HepG2 (cell line): Measurements from ENCODE around the gene APBA1. TPM values are rescaled to one million over a fixed set of nuclear protein-coding genes. Genes with fewer than 3 reads are reported as not detected.

Experiments
- ATAC-seq: fragments of 200-7000 bp; cut with Tn5 transposase; 3 replicates; pipeline ENCODE4 v1.9.1; 2020; ENCODE audit warnings: mild to moderate bottlenecking, moderate library complexity
- BruUV-seq: library from RNA; stranded (reverse); fragments of 400-500 nt; replicated peaks from 2 replicates; lab custom pipeline; 2021; lab: Mats Ljungman, UMichigan
- CTCF ChIA-PET: fragments of 300-600 bp; formaldehyde crosslinking; extraction: SDS; loops from one replicate; lab custom pipeline; 2021; ENCODE audit warnings: low total read pairs, inconsistent platforms, low intra/inter-chr PET ratio; lab: Yijun Ruan, JAX
- POLR2A ChIA-PET: fragments of 350-600 bp; sonication (Branson Sonifier 250); formaldehyde crosslinking; loops from one replicate; lab custom pipeline; 2020; ENCODE audit warnings: antibody characterized with exemption, inconsistent platforms; lab: Yijun Ruan, JAX
- DNase-seq: peaks from one replicate; pipeline ENCODE4 v3.0.0-alpha.2; 2015; ENCODE audit warnings: low spot score
- FAIRE-seq: peaks from 3 replicates; lab custom pipeline; 2011; peaks lifted over from hg19 to GRCh38; lab: Jason Lieb, UNC
- H2AFZ ChIP-seq: one replicate; pipeline ENCODE4 v1.6.1; 2011; ENCODE audit warnings: low read length, inconsistent platforms
- H3K27ac ChIP-seq: fragments of 300-600 bp; 3 replicates; pipeline ENCODE4 v1.8.0; 2011; ENCODE audit warnings: mixed run types, mild to moderate bottlenecking, mixed read lengths, low read length, inconsistent platforms; ENCODE audit not compliant: insufficient read depth; ENCODE audit errors: extremely low read length
- H3K27me3 ChIP-seq, 2 experiments: fragments of 200-600 bp in 1 of 2; 2 replicates in 1 of 2; 3 replicates in 1 of 2; pipeline versions ENCODE4 v1.6.0 to v1.8.0; 2011; ENCODE audit warnings: low read length in 2 of 2, mild to moderate bottlenecking in 2 of 2, moderate library complexity in 2 of 2, inconsistent platforms in 1 of 2; ENCODE audit not compliant: insufficient read depth in 2 of 2, control insufficient read depth in 1 of 2
- H3K36me3 ChIP-seq, 2 experiments: fragments of 200-600 bp in 1 of 2; replicated peaks in 1 of 2; 2 replicates in 1 of 2; 3 replicates in 1 of 2; pipeline versions ENCODE4 v1.5.1 to v1.8.0; 2011; ENCODE audit warnings: low read length in 2 of 2, inconsistent platforms in 1 of 2; ENCODE audit not compliant: insufficient read depth in 2 of 2, control insufficient read depth in 1 of 2
- H3K4me1 ChIP-seq: 2 replicates; pipeline ENCODE4 v1.5.1; 2012; ENCODE audit warnings: low read length, inconsistent platforms; ENCODE audit not compliant: insufficient read depth
- H3K4me2 ChIP-seq: 2 replicates; pipeline ENCODE4 v1.6.0; 2011; ENCODE audit warnings: low read depth, low read length, inconsistent platforms
- H3K4me3 ChIP-seq, 3 experiments: fragments of 200-600 bp in 1 of 3; sonication (generic), shearing (Covaris generic) in 1 of 3; replicated peaks in 1 of 3; 2 replicates each; pipeline ENCODE4 v1.5.1; 2011 to 2016; ENCODE audit warnings: low read length in 3 of 3, inconsistent platforms in 2 of 3, low read depth in 2 of 3, mild to moderate bottlenecking in 2 of 3, control low read depth in 1 of 3, mixed read lengths in 1 of 3; ENCODE audit not compliant: insufficient read depth in 1 of 3
- H3K79me2 ChIP-seq: one replicate; pipeline ENCODE4 v1.6.1; 2011; ENCODE audit warnings: low read length, inconsistent platforms; ENCODE audit not compliant: insufficient read depth
- H3K9ac ChIP-seq: 2 replicates; pipeline ENCODE4 v1.6.0; 2011; ENCODE audit warnings: mild to moderate bottlenecking, low read depth, low read length, inconsistent platforms; ENCODE audit not compliant: insufficient read depth
- H3K9me3 ChIP-seq: 2 replicates; pipeline ENCODE4 v1.5.1; 2012; ENCODE audit warnings: mild to moderate bottlenecking, low read length
- H4K20me1 ChIP-seq: 2 replicates; pipeline ENCODE4 v1.6.0; 2011; ENCODE audit warnings: inconsistent platforms, mild to moderate bottlenecking, low read length, moderate library complexity; ENCODE audit not compliant: insufficient read depth
- MTA3 ChIP-seq: sonication (generic); formaldehyde crosslinking; IDR thresholded peaks from 2 replicates; pipeline ENCODE4 v1.4.0; 2020; ENCODE audit warnings: missing genetic modification reagents
- NR2F1 ChIP-seq, 2 experiments: fragments of 450-650 bp in 1 of 2; formaldehyde crosslinking in 1 of 2; IDR thresholded peaks; 2 replicates each; pipeline versions ENCODE4 v1.5.0 to v1.6.1; 2016 to 2020; ENCODE audit warnings: mild to moderate bottlenecking in 1 of 2, missing compliant biosample characterization in 1 of 2, missing genetic modification reagents in 1 of 2, moderate library complexity in 1 of 2
- RELA ChIP-seq: sonication (generic); formaldehyde crosslinking; IDR thresholded peaks from 2 replicates; pipeline ENCODE4 v1.4.0; 2020; ENCODE audit warnings: missing genetic modification reagents
- SPEN ChIP-seq: sonication (generic); formaldehyde crosslinking; IDR thresholded peaks from 2 replicates; pipeline ENCODE4 v1.5.1; 2020; ENCODE audit warnings: low read depth, mild to moderate bottlenecking, missing genetic modification reagents
- ZNF232 ChIP-seq: sonication (generic); formaldehyde crosslinking; IDR thresholded peaks from 2 replicates; pipeline ENCODE4 v1.4.0; 2020; ENCODE audit warnings: missing genetic modification reagents, borderline replicate concordance
- ZNF564 ChIP-seq: sonication (generic); formaldehyde crosslinking; IDR thresholded peaks from 2 replicates; pipeline ENCODE4 v1.8.1; 2023; ENCODE audit warnings: mild to moderate bottlenecking, missing genetic modification reagents
- ZNF615 ChIP-seq: sonication (generic); formaldehyde crosslinking; IDR thresholded peaks from 2 replicates; pipeline ENCODE4 v1.5.0; 2020; ENCODE audit warnings: mild to moderate bottlenecking, missing genetic modification reagents, borderline replicate concordance
- WGBS: methylation state at CpG from one replicate; pipeline ENCODE4 v1.1.6; 2017; ENCODE audit warnings: low lambda C conversion rate; 5-methylcytosine and 5-hydroxymethylcytosine counted together
- in situ Hi-C: cut with HindIII; loops from 2 replicates; pipeline ENCODE4 v1.10.0; 2017; ENCODE audit warnings: low pct_unique_long_range_greater_than_20kb; ENCODE audit not compliant: extremely low pct_ligation_motif_present
- intact Hi-C: fragments of 100-400 bp; cut with micrococcal nuclease; formaldehyde crosslinking; loops from one replicate; pipeline ENCODE4 v1.10.0; 2022; ENCODE audit not compliant: unreplicated experiment
- polyA plus RNA-seq, 8 experiments: library from polyadenylated mRNA; depleted of rRNA in 3 of 8; stranded (reverse) in 7 of 8; unstranded in 1 of 8; fragments of >200 nt; fragmentation: Illumina TruSeq in 4 of 8; extraction: Trizol in 4 of 8; gene quantifications; 2 replicates each; pipeline versions ENCODE4 v1.2.1 to v1.2.3, GENCODE V29; 2011 to 2016; ENCODE audit warnings: low read depth in 4 of 8, missing spikeins in 1 of 8, mixed read lengths in 1 of 8; ENCODE audit not compliant: insufficient read depth in 1 of 8
- total RNA-seq, 5 experiments: library from RNA; depleted of rRNA; stranded (reverse); fragments of >200 nt; fragmentation: Illumina TruSeq; extraction: Trizol; gene quantifications; 2 replicates each; pipeline ENCODE4 v1.2.3, GENCODE V29; 2016; ENCODE audit warnings: low read depth in 1 of 5
- TF ChIP-seq, protein P1 (sequence below): sonication (generic); IDR thresholded peaks from 2 replicates; pipeline ENCODE4 v1.6.1; 2016; ENCODE audit warnings: low read depth, borderline replicate concordance
- TF ChIP-seq, protein P2 (sequence below): sonication (generic); formaldehyde crosslinking; IDR thresholded peaks from 2 replicates; pipeline ENCODE4 v1.8.1; 2023; ENCODE audit warnings: mild to moderate bottlenecking, missing genetic modification reagents
- TF ChIP-seq, protein P3 (sequence below): sonication (generic); formaldehyde crosslinking; IDR thresholded peaks from 2 replicates; pipeline ENCODE4 v1.4.0; 2020; ENCODE audit warnings: mild to moderate bottlenecking, missing genetic modification reagents
- TF ChIP-seq, protein P4 (sequence below): sonication (generic); formaldehyde crosslinking; IDR thresholded peaks from 2 replicates; pipeline ENCODE4 v1.5.0; 2020; ENCODE audit warnings: missing genetic modification reagents, mild to moderate bottlenecking, borderline replicate concordance
- TF ChIP-seq, protein P5 (sequence below): sonication (generic); formaldehyde crosslinking; IDR thresholded peaks from 2 replicates; pipeline ENCODE4 v1.5.0; 2020; ENCODE audit warnings: missing genetic modification reagents

Gene APBA1
- total and polyA plus RNA-seq, 2 of the 13 experiments (the other 11 are each of a cell fraction or from before 2014, with no cell fraction given): 0.15 TPM; not detected in 1

DNA sequence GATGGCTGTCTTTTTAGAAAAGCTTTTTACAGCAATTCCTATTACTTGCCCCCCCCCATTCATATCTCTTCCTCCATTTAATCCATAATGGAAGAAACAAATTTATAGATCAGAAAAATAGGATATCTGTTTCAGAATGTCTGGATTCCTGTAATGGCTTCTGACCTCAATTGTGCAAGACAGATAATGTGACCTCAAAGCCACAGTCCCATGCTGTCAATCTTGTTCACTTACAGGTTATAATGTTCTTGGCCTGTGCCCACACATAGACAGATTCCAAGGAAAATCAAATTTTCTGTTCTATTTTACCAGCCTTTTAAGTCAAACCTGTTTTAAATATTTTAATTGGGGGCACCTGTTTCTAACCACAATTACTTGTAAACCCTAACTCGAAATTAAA, 203.8 kb downstream of the APBA1 start:
- POLR2A ChIA-PET: no interaction called here
- peaks cover 11% of the 10 kb centered on the region for H3K4me1 ChIP-seq

DNA sequence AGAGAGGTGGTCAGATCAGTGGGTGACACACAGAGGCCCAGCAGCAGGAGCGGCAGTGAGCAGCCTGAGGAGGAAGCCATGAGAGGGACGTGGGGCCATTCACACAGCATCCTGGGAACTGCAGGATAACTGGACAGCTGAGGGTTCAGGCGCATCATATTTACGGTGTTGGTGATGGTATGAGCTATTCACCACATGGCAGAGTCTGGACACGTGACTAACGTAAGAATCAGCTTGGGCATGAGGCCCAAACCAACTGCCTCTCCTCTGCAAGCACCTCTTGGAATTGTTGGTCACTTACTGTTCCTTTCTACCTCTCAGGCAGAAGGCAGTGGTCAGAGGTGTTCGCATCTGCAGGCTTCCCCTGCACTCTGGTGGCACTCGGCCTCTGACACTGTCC, 206.0 kb downstream of the APBA1 start:
- FAIRE-seq: no peak
- TF ChIP-seq, protein P1, sequence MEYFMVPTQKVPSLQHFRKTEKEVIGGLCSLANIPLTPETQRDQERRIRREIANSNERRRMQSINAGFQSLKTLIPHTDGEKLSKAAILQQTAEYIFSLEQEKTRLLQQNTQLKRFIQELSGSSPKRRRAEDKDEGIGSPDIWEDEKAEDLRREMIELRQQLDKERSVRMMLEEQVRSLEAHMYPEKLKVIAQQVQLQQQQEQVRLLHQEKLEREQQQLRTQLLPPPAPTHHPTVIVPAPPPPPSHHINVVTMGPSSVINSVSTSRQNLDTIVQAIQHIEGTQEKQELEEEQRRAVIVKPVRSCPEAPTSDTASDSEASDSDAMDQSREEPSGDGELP: no peak
- TF ChIP-seq MTA3 (CRISPR knock-in tag) (no peak), RELA (no peak), SPEN (CRISPR knock-in tag) (no peak), ZNF615 (CRISPR knock-in tag) (no peak), NR2F1 (CRISPR knock-in tag; IDR thresholded peaks at IDR 0.05) (no peak), ZNF564 (no peak)
- TF ChIP-seq, protein P2, sequence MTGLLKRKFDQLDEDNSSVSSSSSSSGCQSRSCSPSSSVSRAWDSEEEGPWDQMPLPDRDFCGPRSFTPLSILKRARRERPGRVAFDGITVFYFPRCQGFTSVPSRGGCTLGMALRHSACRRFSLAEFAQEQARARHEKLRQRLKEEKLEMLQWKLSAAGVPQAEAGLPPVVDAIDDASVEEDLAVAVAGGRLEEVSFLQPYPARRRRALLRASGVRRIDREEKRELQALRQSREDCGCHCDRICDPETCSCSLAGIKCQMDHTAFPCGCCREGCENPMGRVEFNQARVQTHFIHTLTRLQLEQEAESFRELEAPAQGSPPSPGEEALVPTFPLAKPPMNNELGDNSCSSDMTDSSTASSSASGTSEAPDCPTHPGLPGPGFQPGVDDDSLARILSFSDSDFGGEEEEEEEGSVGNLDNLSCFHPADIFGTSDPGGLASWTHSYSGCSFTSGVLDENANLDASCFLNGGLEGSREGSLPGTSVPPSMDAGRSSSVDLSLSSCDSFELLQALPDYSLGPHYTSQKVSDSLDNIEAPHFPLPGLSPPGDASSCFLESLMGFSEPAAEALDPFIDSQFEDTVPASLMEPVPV (CRISPR knock-in tag): no peak
- TF ChIP-seq, protein P3, sequence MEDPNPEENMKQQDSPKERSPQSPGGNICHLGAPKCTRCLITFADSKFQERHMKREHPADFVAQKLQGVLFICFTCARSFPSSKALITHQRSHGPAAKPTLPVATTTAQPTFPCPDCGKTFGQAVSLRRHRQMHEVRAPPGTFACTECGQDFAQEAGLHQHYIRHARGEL (CRISPR knock-in tag): no peak

More for the DNA sequence above, 203.8 kb downstream of the APBA1 start:
- in situ Hi-C loops (no loop called here), intact Hi-C loops (no loop called here)
- Histone ChIP-seq H3K9me3 (no peaks in the 10 kb centered on the region), H3K4me2 (no peak overlapping the region), H3K27me3 (peaks cover 0 to 18% of the 10 kb centered on the region in 2 experiments; a peak in 3 of 5 replicates), H4K20me1 (no peaks in the 10 kb centered on the region), H3K36me3 (no peaks in the 10 kb centered on the region), H3K27ac (no peak overlapping the region), H3K79me2 (no peaks in the 10 kb centered on the region), H3K9ac (no peak overlapping the region), H3K4me3 (no peak overlapping the region), H2AFZ (no peak overlapping the region)
- no peak for DNase-seq
- no TSS peak for BruUV-seq
- WGBS: 4% methylated on average over 1 of the region's 1 CpG
- FAIRE-seq: no peak
- CTCF ChIA-PET: no interaction called here
- no peak for ATAC-seq
- no peak for TF ChIP-seq ZNF232
- TF ChIP-seq, protein P4, sequence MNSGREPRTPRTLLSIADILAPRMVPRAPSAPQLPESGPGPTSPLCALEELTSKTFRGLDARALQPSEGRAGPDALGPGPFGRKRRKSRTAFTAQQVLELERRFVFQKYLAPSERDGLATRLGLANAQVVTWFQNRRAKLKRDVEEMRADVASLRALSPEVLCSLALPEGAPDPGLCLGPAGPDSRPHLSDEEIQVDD (CRISPR knock-in tag): no peak
- TF ChIP-seq, protein P5, sequence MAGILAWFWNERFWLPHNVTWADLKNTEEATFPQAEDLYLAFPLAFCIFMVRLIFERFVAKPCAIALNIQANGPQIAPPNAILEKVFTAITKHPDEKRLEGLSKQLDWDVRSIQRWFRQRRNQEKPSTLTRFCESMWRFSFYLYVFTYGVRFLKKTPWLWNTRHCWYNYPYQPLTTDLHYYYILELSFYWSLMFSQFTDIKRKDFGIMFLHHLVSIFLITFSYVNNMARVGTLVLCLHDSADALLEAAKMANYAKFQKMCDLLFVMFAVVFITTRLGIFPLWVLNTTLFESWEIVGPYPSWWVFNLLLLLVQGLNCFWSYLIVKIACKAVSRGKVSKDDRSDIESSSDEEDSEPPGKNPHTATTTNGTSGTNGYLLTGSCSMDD (CRISPR knock-in tag): no peak

More for the DNA sequence above, 206.0 kb downstream of the APBA1 start:
- 50% methylated on average over 6 of the region's 8 CpGs for WGBS
- Histone ChIP-seq H3K27me3 (peaks cover 0 to 18% of the 10 kb centered on the region in 2 experiments; a peak in 3 of 5 replicates), H3K36me3 (no peaks in the 10 kb centered on the region), H3K4me1 (peaks cover 11% of the 10 kb centered on the region), H3K9ac (no peak overlapping the region), H3K27ac (no peak overlapping the region), H3K79me2 (no peaks in the 10 kb centered on the region), H3K4me3 (no peak overlapping the region), H3K9me3 (no peaks in the 10 kb centered on the region), H3K4me2 (no peak overlapping the region), H2AFZ (no peak overlapping the region), H4K20me1 (no peaks in the 10 kb centered on the region)
- in situ Hi-C loops (no loop called here), intact Hi-C loops (no loop called here)
- BruUV-seq: no TSS peak
- no peak for DNase-seq
- ChIA-PET POLR2A (no interaction called here), CTCF (no interaction called here)
- ATAC-seq: no peak
